SJSA1 (cell line): ENCODE results near the gene TMEM171. TPM values are rescaled to one million over a fixed set of nuclear protein-coding genes. Genes with fewer than 3 reads are reported as not detected.

Source experiments
- DNase-seq, 2 experiments: peaks; one replicate each; pipeline ENCODE4 v3.0.0-alpha.2; 2015 to 2020; ENCODE audit warnings: low spot score in 2 of 2, low read depth in 1 of 2
- H3K27ac ChIP-seq: fragments of 250-450 bp; sonication (Bioruptor Pico); 2 replicates; pipeline ENCODE4 v1.5.1; 2020; ENCODE audit warnings: mild to moderate bottlenecking, moderate library complexity
- H3K27me3 ChIP-seq: fragments of 250-450 bp; sonication (Bioruptor Pico); replicated peaks from 2 replicates; pipeline ENCODE4 v1.5.1; 2020; ENCODE audit warnings: mild to moderate bottlenecking, moderate library complexity
- H3K36me3 ChIP-seq: fragments of 250-450 bp; sonication (Bioruptor Pico); 2 replicates; pipeline ENCODE4 v1.5.1; 2020; ENCODE audit warnings: mild to moderate bottlenecking
- H3K4me1 ChIP-seq: fragments of 250-450 bp; sonication (Bioruptor Pico); replicated peaks from 2 replicates; pipeline ENCODE4 v1.6.1; 2021; ENCODE audit warnings: mild to moderate bottlenecking
- H3K4me3 ChIP-seq: fragments of 250-450 bp; sonication (Bioruptor Pico); 2 replicates; pipeline ENCODE4 v1.5.1; 2020; ENCODE audit warnings: mild to moderate bottlenecking
- H3K9me3 ChIP-seq: fragments of 250-450 bp; sonication (Bioruptor Pico); replicated peaks from 2 replicates; pipeline ENCODE4 v1.5.1; 2020; ENCODE audit warnings: mild to moderate bottlenecking
- total RNA-seq: library from RNA; depleted of rRNA; stranded (reverse); fragments of >200 nt; shearing (Covaris generic); gene quantifications from 2 replicates; pipeline ENCODE4 v1.2.3, GENCODE V29; 2014; rRNA removed

Gene TMEM171
- 4.5 and 8.4 TPM in 2 replicates for total RNA-seq

- Histone ChIP-seq H3K36me3 (peaks cover 9% of the 10 kb centered on the region; the same call in 1 of the 2 replicates), H3K4me3 (peak within 1 kb of the TSS; percentile 62), H3K4me1 (peaks cover 56% of the 10 kb centered on the region), H3K27ac (peak within 1 kb of the TSS; percentile 14; the same call in 1 of the 2 replicates), H3K9me3 (no peaks in the 10 kb centered on the region), H3K27me3 (no peaks in the 10 kb centered on the region)
- DNase-seq = peak; percentile 37 to 55
These were observed at the start of gene TMEM171 for GRCh38 chr5:73120222-73121118. Gene TMEM171, plus strand, starts transcription at chr5:73120575. Its CDS starts 2,799 bp downstream, at chr5:73123374.

- Histone ChIP-seq H3K4me1 (no peaks in the 10 kb centered on the region), H3K27me3 (no peaks in the 10 kb centered on the region), H3K9me3 (no peaks in the 10 kb centered on the region), H3K4me3 (no peak overlapping the region), H3K27ac (no peak overlapping the region), H3K36me3 (peaks cover 9% of the 10 kb centered on the region)
- no peak for DNase-seq
These were observed 39.3 kb upstream of the TMEM171 start for GRCh38 chr5:73081093-73081492.

- peaks cover 8% of the 10 kb centered on the region for H3K36me3 ChIP-seq
- H3K4me1 ChIP-seq = no peaks in the 10 kb centered on the region; the same call in 1 of the 2 replicates
- DNase-seq = no peak
- H3K4me3 ChIP-seq = no peak overlapping the region
- H3K9me3 ChIP-seq = no peaks in the 10 kb centered on the region
- H3K27me3 ChIP-seq = no peaks in the 10 kb centered on the region
- H3K27ac ChIP-seq = no peak overlapping the region
These were observed 32.3 kb upstream of the TMEM171 start for GRCh38 chr5:73088026-73088425.

- H3K4me3 ChIP-seq = no peak overlapping the region
- no peaks in the 10 kb centered on the region for H3K27me3 ChIP-seq
- peak overlapping the region; percentile 20; the same call in 1 of the 2 replicates for H3K27ac ChIP-seq
- peak; percentile 58 to 73 for DNase-seq
- H3K36me3 ChIP-seq = no peaks in the 10 kb centered on the region
- H3K4me1 ChIP-seq = peaks cover 12% of the 10 kb centered on the region
- no peaks in the 10 kb centered on the region for H3K9me3 ChIP-seq
These were observed 26.4 kb upstream of the TMEM171 start for GRCh38 chr5:73093943-73094342.

- peaks cover 12% of the 10 kb centered on the region for H3K4me1 ChIP-seq
- H3K27me3 ChIP-seq = no peaks in the 10 kb centered on the region
- H3K27ac ChIP-seq = no peak overlapping the region; the same call in 1 of the 2 replicates
- no peaks in the 10 kb centered on the region for H3K9me3 ChIP-seq
- no peak for DNase-seq
- no peak overlapping the region for H3K4me3 ChIP-seq
- H3K36me3 ChIP-seq = no peaks in the 10 kb centered on the region
These were observed 26.0 kb upstream of the TMEM171 start for GRCh38 chr5:73094415-73094814.

GRCh38 chr5:73095564-73096238 lies 24.7 kb upstream of the TMEM171 start:
- Histone ChIP-seq H3K4me3 (no peak overlapping the region), H3K27ac (no peak overlapping the region), H3K4me1 (peaks cover 12% of the 10 kb centered on the region), H3K36me3 (no peaks in the 10 kb centered on the region), H3K9me3 (no peaks in the 10 kb centered on the region), H3K27me3 (no peaks in the 10 kb centered on the region)
- DNase-seq = no peak

- no peak for DNase-seq
- H3K27me3 ChIP-seq = no peaks in the 10 kb centered on the region
- H3K9me3 ChIP-seq = no peaks in the 10 kb centered on the region
- no peak overlapping the region for H3K27ac ChIP-seq
- peaks cover 12% of the 10 kb centered on the region for H3K4me1 ChIP-seq
- H3K4me3 ChIP-seq = no peak overlapping the region
- H3K36me3 ChIP-seq = no peaks in the 10 kb centered on the region
These were observed 24.2 kb upstream of the TMEM171 start for GRCh38 chr5:73096239-73096575.

GRCh38 chr5:73097740-73098139 lies 22.6 kb upstream of the TMEM171 start:
- no peaks in the 10 kb centered on the region for H3K36me3 ChIP-seq
- H3K4me3 ChIP-seq = no peak overlapping the region
- no peaks in the 10 kb centered on the region for H3K27me3 ChIP-seq
- H3K27ac ChIP-seq = no peak overlapping the region
- no peak for DNase-seq
- H3K9me3 ChIP-seq = no peaks in the 10 kb centered on the region
- H3K4me1 ChIP-seq = peaks cover 12% of the 10 kb centered on the region

GRCh38 chr5:73100109-73100508 lies 20.3 kb upstream of the TMEM171 start:
- Histone ChIP-seq H3K27ac (no peak overlapping the region), H3K9me3 (no peaks in the 10 kb centered on the region), H3K36me3 (no peaks in the 10 kb centered on the region), H3K27me3 (no peaks in the 10 kb centered on the region), H3K4me1 (no peaks in the 10 kb centered on the region), H3K4me3 (no peak overlapping the region)
- DNase-seq = no peak

- Histone ChIP-seq H3K9me3 (no peaks in the 10 kb centered on the region; the same call in 1 of the 2 replicates), H3K27ac (no peak overlapping the region), H3K4me1 (no peaks in the 10 kb centered on the region), H3K4me3 (no peak overlapping the region), H3K27me3 (no peaks in the 10 kb centered on the region), H3K36me3 (no peaks in the 10 kb centered on the region)
- DNase-seq = no peak
These were observed 16.5 kb upstream of the TMEM171 start for GRCh38 chr5:73103870-73104299.

- Histone ChIP-seq H3K9me3 (no peaks in the 10 kb centered on the region; the same call in 1 of the 2 replicates), H3K4me1 (no peaks in the 10 kb centered on the region), H3K36me3 (no peaks in the 10 kb centered on the region), H3K27me3 (no peaks in the 10 kb centered on the region), H3K4me3 (no peak overlapping the region), H3K27ac (no peak overlapping the region)
- DNase-seq = no peak
These were observed 16.0 kb upstream of the TMEM171 start for GRCh38 chr5:73104326-73104725.

GRCh38 chr5:73106335-73106734 lies 14.0 kb upstream of the TMEM171 start:
- Histone ChIP-seq H3K9me3 (no peaks in the 10 kb centered on the region; the same call in 1 of the 2 replicates), H3K4me3 (no peak overlapping the region), H3K4me1 (no peaks in the 10 kb centered on the region), H3K27me3 (no peaks in the 10 kb centered on the region), H3K27ac (no peak overlapping the region), H3K36me3 (no peaks in the 10 kb centered on the region)
- no peak for DNase-seq

- Histone ChIP-seq H3K9me3 (no peaks in the 10 kb centered on the region; the same call in 1 of the 2 replicates), H3K27me3 (no peaks in the 10 kb centered on the region), H3K27ac (no peak overlapping the region), H3K4me1 (peaks cover 13% of the 10 kb centered on the region), H3K4me3 (no peak overlapping the region), H3K36me3 (no peaks in the 10 kb centered on the region)
- no peak for DNase-seq
These were observed 10.2 kb upstream of the TMEM171 start for GRCh38 chr5:73110190-73110589.

GRCh38 chr5:73111536-73111935 lies 8.8 kb upstream of the TMEM171 start:
- Histone ChIP-seq H3K36me3 (no peaks in the 10 kb centered on the region), H3K9me3 (no peaks in the 10 kb centered on the region; the same call in 1 of the 2 replicates), H3K27me3 (no peaks in the 10 kb centered on the region), H3K4me1 (peaks cover 26% of the 10 kb centered on the region), H3K27ac (no peak overlapping the region), H3K4me3 (no peak overlapping the region)
- DNase-seq = no peak
